WTC11 (cell line): ENCODE data around the gene MZF1.
A peak's percentile ranks its signal among the peaks of the same experiment; 100 is the strongest.

Experiments used
- CBFB ChIP-seq: sonication (generic); formaldehyde crosslinking; IDR thresholded peaks from 2 replicates; pipeline ENCODE4 v1.8.1; 2022; ENCODE audit warnings: mild to moderate bottlenecking, low read depth, missing genetic modification reagents
- FOXJ3 ChIP-seq: sonication (generic); formaldehyde crosslinking; IDR thresholded peaks from 2 replicates; pipeline ENCODE4 v1.9.0; 2021; ENCODE audit warnings: missing genetic modification reagents, mild to moderate bottlenecking, borderline replicate concordance
- JAZF1 ChIP-seq: fragments of 250-450 bp; sonication (Bioruptor Pico); IDR thresholded peaks from 2 replicates; pipeline ENCODE4 v1.9.0; 2021; ENCODE audit warnings: moderate library complexity, mild to moderate bottlenecking, inconsistent platforms
- NR3C1 ChIP-seq: sonication (generic); formaldehyde crosslinking; conservative IDR thresholded peaks from 2 replicates; pipeline ENCODE4 v1.8.1; 2023; ENCODE audit warnings: low read depth, mild to moderate bottlenecking, missing genetic modification reagents
- SMAD3 ChIP-seq: sonication (generic); formaldehyde crosslinking; IDR thresholded peaks from 2 replicates; pipeline ENCODE4 v1.8.0; 2022; ENCODE audit warnings: missing genetic modification reagents, mild to moderate bottlenecking, borderline replicate concordance
- SMAD4 ChIP-seq: sonication (generic); formaldehyde crosslinking; IDR thresholded peaks from 2 replicates; pipeline ENCODE4 v1.8.0; 2022; ENCODE audit warnings: mild to moderate bottlenecking, missing genetic modification reagents
- TEAD1 ChIP-seq: sonication (generic); formaldehyde crosslinking; IDR thresholded peaks from 2 replicates; pipeline ENCODE4 v1.8.0; 2022; ENCODE audit warnings: mild to moderate bottlenecking, missing genetic modification reagents
- ZNF138 ChIP-seq: sonication (generic); formaldehyde crosslinking; conservative IDR thresholded peaks from 2 replicates; pipeline ENCODE4 v1.8.1; 2022; ENCODE audit warnings: mild to moderate bottlenecking, moderate library complexity, missing genetic modification reagents
- ZNF219 ChIP-seq: sonication (generic); formaldehyde crosslinking; IDR thresholded peaks from 2 replicates; pipeline ENCODE4 v1.8.0; 2023; ENCODE audit warnings: missing genetic modification reagents, mild to moderate bottlenecking, borderline replicate concordance
- TF ChIP-seq, protein P1 (sequence below): fragments of 200-600 bp; IDR thresholded peaks from 2 replicates; pipeline ENCODE4 v1.8.0; 2022; ENCODE audit warnings: antibody characterized with exemption
- TF ChIP-seq, protein P2 (sequence below): sonication (generic); formaldehyde crosslinking; IDR thresholded peaks from 2 replicates; pipeline ENCODE4 v1.8.0; 2022; ENCODE audit warnings: mild to moderate bottlenecking, missing genetic modification reagents
- TF ChIP-seq, protein P3 (sequence below): sonication (generic); formaldehyde crosslinking; IDR thresholded peaks from 2 replicates; pipeline ENCODE4 v1.8.1; 2023; ENCODE audit warnings: mild to moderate bottlenecking, missing genetic modification reagents
- TF ChIP-seq, protein P4 (sequence below): sonication (generic); formaldehyde crosslinking; IDR thresholded peaks from 2 replicates; pipeline ENCODE4 v1.8.0; 2023; ENCODE audit warnings: missing genetic modification reagents
- TF ChIP-seq, protein P5 (sequence below): sonication (generic); formaldehyde crosslinking; conservative IDR thresholded peaks from 2 replicates; pipeline ENCODE4 v1.8.1; 2022; ENCODE audit warnings: mild to moderate bottlenecking, missing genetic modification reagents

DNA sequence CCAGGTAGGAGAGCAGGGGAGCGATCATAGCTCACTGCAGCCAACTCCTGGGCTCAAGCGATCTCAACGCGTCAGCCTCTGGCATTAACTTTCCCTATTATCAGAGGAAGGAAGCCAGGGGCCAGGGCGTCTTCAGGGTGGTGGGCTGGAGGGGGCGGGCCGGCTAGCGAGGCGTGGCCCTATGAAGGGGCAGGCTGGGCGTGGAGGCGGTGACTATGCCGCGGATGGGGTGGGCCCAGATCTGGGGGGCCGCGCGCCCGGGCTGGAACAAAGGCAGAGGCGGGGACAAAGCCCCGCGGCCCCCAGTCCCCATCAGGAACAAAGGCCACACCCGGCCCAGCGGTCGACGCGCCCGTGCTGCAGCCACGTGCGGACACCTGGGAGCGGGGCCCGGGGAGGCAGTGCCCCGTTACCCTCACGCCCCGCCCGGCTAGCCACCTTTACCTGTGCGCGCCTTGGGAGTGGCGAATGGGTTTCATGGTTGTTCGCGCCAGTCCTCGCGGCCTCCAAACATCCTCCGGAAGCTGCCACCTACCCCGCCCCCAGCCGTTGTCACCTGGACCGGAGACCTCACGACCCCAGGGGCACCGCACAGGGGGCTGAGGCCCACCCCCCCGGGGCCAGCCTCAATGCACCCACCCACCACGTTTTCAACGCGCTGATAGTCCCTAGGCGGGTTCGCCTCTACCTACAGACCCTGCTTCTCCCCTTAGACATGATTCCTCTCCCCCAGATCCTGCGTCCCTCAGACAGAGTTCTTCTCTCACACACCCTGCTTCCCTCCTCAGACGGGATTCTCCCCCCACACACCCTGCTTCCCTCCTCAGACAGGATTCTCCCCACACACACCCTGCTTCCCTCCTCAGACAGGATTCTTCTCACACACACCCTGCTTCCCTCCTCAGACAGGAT is 34.6 kb downstream of the MZF1 start:
- TF ChIP-seq NR3C1 (CRISPR knock-in tag) (peak; percentile 81; the same call in 1 of the 2 replicates), SMAD4 (peak; percentile 33; the same call in 1 of the 2 replicates), JAZF1 (no peak), SMAD3 (CRISPR knock-in tag) (peak; percentile 70; the same call in 1 of the 2 replicates), FOXJ3 (CRISPR knock-in tag) (no peak), CBFB (0 out of 2 replicates have a peak, but pooled peaks have one; percentile 71), ZNF138 (no peak; the same call in 1 of the 2 replicates), ZNF219 (CRISPR knock-in tag) (no peak), TEAD1 (CRISPR knock-in tag) (no peak)
- TF ChIP-seq, protein P1, sequence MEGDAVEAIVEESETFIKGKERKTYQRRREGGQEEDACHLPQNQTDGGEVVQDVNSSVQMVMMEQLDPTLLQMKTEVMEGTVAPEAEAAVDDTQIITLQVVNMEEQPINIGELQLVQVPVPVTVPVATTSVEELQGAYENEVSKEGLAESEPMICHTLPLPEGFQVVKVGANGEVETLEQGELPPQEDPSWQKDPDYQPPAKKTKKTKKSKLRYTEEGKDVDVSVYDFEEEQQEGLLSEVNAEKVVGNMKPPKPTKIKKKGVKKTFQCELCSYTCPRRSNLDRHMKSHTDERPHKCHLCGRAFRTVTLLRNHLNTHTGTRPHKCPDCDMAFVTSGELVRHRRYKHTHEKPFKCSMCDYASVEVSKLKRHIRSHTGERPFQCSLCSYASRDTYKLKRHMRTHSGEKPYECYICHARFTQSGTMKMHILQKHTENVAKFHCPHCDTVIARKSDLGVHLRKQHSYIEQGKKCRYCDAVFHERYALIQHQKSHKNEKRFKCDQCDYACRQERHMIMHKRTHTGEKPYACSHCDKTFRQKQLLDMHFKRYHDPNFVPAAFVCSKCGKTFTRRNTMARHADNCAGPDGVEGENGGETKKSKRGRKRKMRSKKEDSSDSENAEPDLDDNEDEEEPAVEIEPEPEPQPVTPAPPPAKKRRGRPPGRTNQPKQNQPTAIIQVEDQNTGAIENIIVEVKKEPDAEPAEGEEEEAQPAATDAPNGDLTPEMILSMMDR = no peak
- TF ChIP-seq, protein P2, sequence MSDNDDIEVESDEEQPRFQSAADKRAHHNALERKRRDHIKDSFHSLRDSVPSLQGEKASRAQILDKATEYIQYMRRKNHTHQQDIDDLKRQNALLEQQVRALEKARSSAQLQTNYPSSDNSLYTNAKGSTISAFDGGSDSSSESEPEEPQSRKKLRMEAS = peak; percentile 99
- TF ChIP-seq, protein P3, sequence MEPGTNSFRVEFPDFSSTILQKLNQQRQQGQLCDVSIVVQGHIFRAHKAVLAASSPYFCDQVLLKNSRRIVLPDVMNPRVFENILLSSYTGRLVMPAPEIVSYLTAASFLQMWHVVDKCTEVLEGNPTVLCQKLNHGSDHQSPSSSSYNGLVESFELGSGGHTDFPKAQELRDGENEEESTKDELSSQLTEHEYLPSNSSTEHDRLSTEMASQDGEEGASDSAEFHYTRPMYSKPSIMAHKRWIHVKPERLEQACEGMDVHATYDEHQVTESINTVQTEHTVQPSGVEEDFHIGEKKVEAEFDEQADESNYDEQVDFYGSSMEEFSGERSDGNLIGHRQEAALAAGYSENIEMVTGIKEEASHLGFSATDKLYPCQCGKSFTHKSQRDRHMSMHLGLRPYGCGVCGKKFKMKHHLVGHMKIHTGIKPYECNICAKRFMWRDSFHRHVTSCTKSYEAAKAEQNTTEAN = 0 out of 2 replicates have a peak, but pooled peaks have one; percentile 43
- TF ChIP-seq, protein P4, sequence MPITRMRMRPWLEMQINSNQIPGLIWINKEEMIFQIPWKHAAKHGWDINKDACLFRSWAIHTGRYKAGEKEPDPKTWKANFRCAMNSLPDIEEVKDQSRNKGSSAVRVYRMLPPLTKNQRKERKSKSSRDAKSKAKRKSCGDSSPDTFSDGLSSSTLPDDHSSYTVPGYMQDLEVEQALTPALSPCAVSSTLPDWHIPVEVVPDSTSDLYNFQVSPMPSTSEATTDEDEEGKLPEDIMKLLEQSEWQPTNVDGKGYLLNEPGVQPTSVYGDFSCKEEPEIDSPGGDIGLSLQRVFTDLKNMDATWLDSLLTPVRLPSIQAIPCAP (CRISPR knock-in tag) = 0 out of 2 replicates have a peak, but pooled peaks have one; percentile 76
- TF ChIP-seq, protein P5, sequence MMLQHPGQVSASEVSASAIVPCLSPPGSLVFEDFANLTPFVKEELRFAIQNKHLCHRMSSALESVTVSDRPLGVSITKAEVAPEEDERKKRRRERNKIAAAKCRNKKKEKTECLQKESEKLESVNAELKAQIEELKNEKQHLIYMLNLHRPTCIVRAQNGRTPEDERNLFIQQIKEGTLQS (CRISPR knock-in tag) = peak; percentile 41; the same call in 1 of the 2 replicates
